HCEC 1CT (cell line): ENCODE data around the gene ME1.
"Not testable (repeated sequence)": the region's sequence is repeated elsewhere in the genome, so short reads cannot be mapped to it uniquely, and the experiment has no call there.

Experiments
- DNase-seq: peaks from one replicate; pipeline ENCODE4 v3.0.0-alpha.2; 2017

ME1 gene

GRCh38 chr6:83352424-83353061 lies 78.3 kb downstream of the ME1 start:
- peak; percentile 64 for DNase-seq

- DNase-seq = no peak
Observed at GRCh38 chr6:83343121-83343520, 87.7 kb downstream of the ME1 start.

GRCh38 chr6:83341765-83342164 lies 89.1 kb downstream of the ME1 start:
- DNase-seq = no peak

- not testable (repeated sequence) for DNase-seq
Observed at GRCh38 chr6:83333916-83334315, 96.9 kb downstream of the ME1 start.

- no peak for DNase-seq
Observed at GRCh38 chr6:83333500-83333899, 97.4 kb downstream of the ME1 start.

GRCh38 chr6:83314693-83315092 lies 116.2 kb downstream of the ME1 start:
- no peak for DNase-seq

- no peak for DNase-seq
Observed at GRCh38 chr6:83313882-83314281, 117.0 kb downstream of the ME1 start.

GRCh38 chr6:83311231-83311630 lies 119.6 kb downstream of the ME1 start:
- DNase-seq = peak; percentile 43

GRCh38 chr6:83310046-83310445 lies 120.8 kb downstream of the ME1 start:
- DNase-seq = peak; percentile 16

- peak; percentile 19 for DNase-seq
Observed at GRCh38 chr6:83309344-83309743, 121.5 kb downstream of the ME1 start.

- no peak for DNase-seq
Observed at GRCh38 chr6:83308833-83309232, 122.0 kb downstream of the ME1 start.

GRCh38 chr6:83307849-83308248 lies 123.0 kb downstream of the ME1 start:
- DNase-seq = no peak

GRCh38 chr6:83303426-83303825 lies 127.4 kb downstream of the ME1 start:
- peak; percentile 50 for DNase-seq

GRCh38 chr6:83294676-83295075 lies 136.2 kb downstream of the ME1 start:
- no peak for DNase-seq

GRCh38 chr6:83292900-83293843 lies 137.7 kb downstream of the ME1 start:
- DNase-seq = no peak

GRCh38 chr6:83287298-83287697 lies 143.6 kb downstream of the ME1 start:
- not testable (repeated sequence) for DNase-seq

GRCh38 chr6:83285917-83286316 lies 144.9 kb downstream of the ME1 start:
- DNase-seq = no peak

- peak; percentile 38 for DNase-seq
Observed at GRCh38 chr6:83273596-83273995, 157.3 kb downstream of the ME1 start.

GRCh38 chr6:83270971-83271719 lies 159.7 kb downstream of the ME1 start:
- DNase-seq = peak; percentile 94

GRCh38 chr6:83265384-83265783 lies 165.5 kb downstream of the ME1 start:
- peak; percentile 61 for DNase-seq

- no peak for DNase-seq
Observed at GRCh38 chr6:83260577-83260976, 170.3 kb downstream of the ME1 start.

- DNase-seq = no peak
Observed at GRCh38 chr6:83258517-83258916, 172.3 kb downstream of the ME1 start.

- DNase-seq = no peak
Observed at GRCh38 chr6:83257791-83258190, 173.1 kb downstream of the ME1 start.
